Neural progenitor cell (in vitro differentiated cells): ENCODE results near the gene ZSCAN9. TPM values are rescaled to one million over a fixed set of nuclear protein-coding genes. Genes with fewer than 3 reads are reported as not detected.

Experiments
- DNase-seq: peaks from one replicate; pipeline ENCODE4 v3.0.0-alpha.2; 2016; ENCODE audit warnings: low spot score
- H2AFZ ChIP-seq: fragments of 200-600 bp; sonication (generic); replicated peaks from 2 replicates; pipeline ENCODE4 v1.6.1; 2016; ENCODE audit warnings: antibody characterized with exemption
- H3F3A ChIP-seq: fragments of 200-600 bp; sonication (generic); 2 replicates; pipeline ENCODE4 v1.6.1; 2016; ENCODE audit warnings: antibody characterized with exemption, low read depth
- H3K27ac ChIP-seq: fragments of 200-600 bp; sonication (generic); 2 replicates; pipeline ENCODE4 v1.5.1; 2016; ENCODE audit warnings: mild to moderate bottlenecking
- H3K27me3 ChIP-seq: fragments of 200-600 bp; sonication (generic); 2 replicates; pipeline ENCODE4 v1.6.1; 2016; ENCODE audit warnings: mild to moderate bottlenecking, moderate library complexity
- H3K36me3 ChIP-seq: fragments of 200-600 bp; sonication (generic); 2 replicates; pipeline ENCODE4 v1.5.1; 2016
- H3K4me1 ChIP-seq: fragments of 200-600 bp; sonication (generic); 2 replicates; pipeline ENCODE4 v1.6.1; 2016; ENCODE audit warnings: mixed run types
- H3K4me2 ChIP-seq: fragments of 200-600 bp; sonication (generic); 2 replicates; pipeline ENCODE4 v1.6.1; 2016
- H3K4me3 ChIP-seq: fragments of 200-600 bp; sonication (generic); 2 replicates; pipeline ENCODE4 v1.5.1; 2016
- H3K79me2 ChIP-seq: fragments of 200-600 bp; sonication (generic); 2 replicates; pipeline ENCODE4 v1.6.1; 2016; ENCODE audit warnings: low read depth
- H3K9ac ChIP-seq: fragments of 200-600 bp; sonication (generic); 2 replicates; pipeline ENCODE4 v1.6.1; 2016
- H3K9me3 ChIP-seq: fragments of 200-600 bp; sonication (generic); 2 replicates; pipeline ENCODE4 v1.5.1; 2016; ENCODE audit warnings: low read depth
- H4K20me1 ChIP-seq: fragments of 200-600 bp; sonication (generic); 2 replicates; pipeline ENCODE4 v1.6.1; 2016; ENCODE audit warnings: low read depth
- H3K27ac Mint-ChIP-seq: 3 replicates; pipeline ENCODE4 v1.8.0; 2021; ENCODE audit warnings: mixed read lengths
- H3K27me3 Mint-ChIP-seq: 2 replicates; pipeline ENCODE4 v1.8.0; 2022; ENCODE audit warnings: low read depth, mild to moderate bottlenecking, inconsistent platforms, moderate library complexity, mixed read lengths; ENCODE audit not compliant: insufficient read depth
- H3K36me3 Mint-ChIP-seq: 3 replicates; pipeline ENCODE4 v1.8.0; 2021; ENCODE audit warnings: mixed read lengths
- H3K4me1 Mint-ChIP-seq: 3 replicates; pipeline ENCODE4 v1.8.0; 2021; ENCODE audit warnings: mixed read lengths
- H3K4me3 Mint-ChIP-seq: 3 replicates; pipeline ENCODE4 v1.8.0; 2021; ENCODE audit warnings: mild to moderate bottlenecking, moderate library complexity, mixed read lengths
- H3K9me3 Mint-ChIP-seq: 3 replicates; pipeline ENCODE4 v1.8.0; 2020; ENCODE audit warnings: mixed read lengths
- CTCF ChIP-seq: fragments of 200-600 bp; sonication (generic); IDR thresholded peaks from 2 replicates; pipeline ENCODE4 v1.5.1; 2017; ENCODE audit warnings: antibody characterized with exemption, mild to moderate bottlenecking
- EZH2 ChIP-seq: fragments of 200-600 bp; sonication (generic); IDR thresholded peaks from 2 replicates; pipeline ENCODE4 v1.6.1; 2017; ENCODE audit warnings: antibody characterized with exemption, mild to moderate bottlenecking, moderate library complexity
- EZH2phosphoT487 ChIP-seq: fragments of 200-600 bp; sonication (generic); IDR thresholded peaks from 2 replicates; pipeline ENCODE4 v1.6.1; 2017; ENCODE audit warnings: antibody characterized with exemption
- total RNA-seq: library from RNA; depleted of rRNA; stranded (reverse); fragments of >200 nt; gene quantifications from 2 replicates; pipeline ENCODE4 v1.2.3, GENCODE V29; 2015; ENCODE audit warnings: low replicate concordance

The ZSCAN9 gene
- total RNA-seq, 1 donor from 2014 or later, result 34.6 TPM

- no peaks in the 10 kb centered on the region for H3K9me3 ChIP-seq
- H3K27ac ChIP-seq, result no peak overlapping the region
- Mint-ChIP-seq H3K4me1 (peaks cover 13% of the 10 kb centered on the region), H3K36me3 (no peaks in the 10 kb centered on the region), H3K4me3 (no peak overlapping the region), H3K27ac (no peak overlapping the region), H3K9me3 (peaks cover 15% of the 10 kb centered on the region), H3K27me3 (peaks cover 41% of the 10 kb centered on the region)
- no peak overlapping the region for H3K9ac ChIP-seq
- no peaks in the 10 kb centered on the region for H3K36me3 ChIP-seq
- TF ChIP-seq EZH2, result no peak
- TF ChIP-seq CTCF, result no peak
- TF ChIP-seq EZH2phosphoT487, result no peak
- no peak overlapping the region for H3K4me3 ChIP-seq
- H3K4me1 ChIP-seq, result no peaks in the 10 kb centered on the region
- peaks cover 98% of the 10 kb centered on the region for H3K27me3 ChIP-seq
- H4K20me1 ChIP-seq, result no peaks in the 10 kb centered on the region
- H2AFZ ChIP-seq, result no peak overlapping the region
- DNase-seq, result no peak
- H3K4me2 ChIP-seq, result no peak overlapping the region
- H3K79me2 ChIP-seq, result no peaks in the 10 kb centered on the region
- H3F3A ChIP-seq, result peaks cover 20% of the 10 kb centered on the region
Observed at GRCh38 chr6:28205879-28206278, 19.2 kb upstream of the ZSCAN9 start.

DNA sequence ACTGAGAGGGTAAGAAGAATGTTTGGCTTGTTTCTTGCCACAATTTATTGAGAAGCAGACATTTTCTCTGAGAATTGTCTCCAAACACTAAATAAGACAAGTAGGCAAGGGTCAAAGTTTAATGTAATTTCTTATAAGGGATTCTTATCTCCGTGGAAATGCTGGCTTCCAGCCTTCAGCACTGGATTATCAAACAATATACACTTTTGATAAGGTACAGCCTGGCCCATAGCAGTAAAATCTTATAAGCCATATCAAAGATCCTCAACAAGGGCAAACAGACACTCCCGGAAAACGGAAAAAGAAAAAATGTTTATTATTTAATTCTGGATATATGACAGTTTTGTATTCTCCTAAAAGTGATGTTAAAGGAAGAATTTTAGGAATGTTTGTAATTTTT is 18.5 kb upstream of the ZSCAN9 start:
- H3K4me3 Mint-ChIP-seq, result no peak overlapping the region
- no peak overlapping the region for H3K27ac Mint-ChIP-seq
- peaks cover 1% of the 10 kb centered on the region for H3K4me1 ChIP-seq
- peaks cover 98% of the 10 kb centered on the region for H3K27me3 ChIP-seq
- DNase-seq, result no peak
- H3K36me3 ChIP-seq, result no peaks in the 10 kb centered on the region
- H3K9me3 ChIP-seq, result no peaks in the 10 kb centered on the region
- peaks cover 48% of the 10 kb centered on the region for H3K27me3 Mint-ChIP-seq
- H3K9ac ChIP-seq, result no peak overlapping the region
- no peak for TF ChIP-seq CTCF
- TF ChIP-seq EZH2phosphoT487, result no peak
- TF ChIP-seq EZH2, result no peak
- no peak overlapping the region for H2AFZ ChIP-seq
- H3K9me3 Mint-ChIP-seq, result peaks cover 15% of the 10 kb centered on the region
- H3K36me3 Mint-ChIP-seq, result no peaks in the 10 kb centered on the region
- peak overlapping the region; percentile 70 for H3K4me2 ChIP-seq
- H3K4me1 Mint-ChIP-seq, result peaks cover 13% of the 10 kb centered on the region
- H3K27ac ChIP-seq, result no peak overlapping the region
- H3K4me3 ChIP-seq, result no peak overlapping the region
- H4K20me1 ChIP-seq, result no peaks in the 10 kb centered on the region
- H3F3A ChIP-seq, result peaks cover 23% of the 10 kb centered on the region
- H3K79me2 ChIP-seq, result no peaks in the 10 kb centered on the region

- Mint-ChIP-seq H3K9me3 (peaks cover 15% of the 10 kb centered on the region), H3K4me3 (peak overlapping the region; percentile 92), H3K36me3 (no peaks in the 10 kb centered on the region), H3K27me3 (peaks cover 52% of the 10 kb centered on the region), H3K27ac (no peak overlapping the region), H3K4me1 (peaks cover 16% of the 10 kb centered on the region)
- H3K27ac ChIP-seq, result no peak overlapping the region
- no peak for TF ChIP-seq EZH2phosphoT487
- no peaks in the 10 kb centered on the region for H3K9me3 ChIP-seq
- peaks cover 28% of the 10 kb centered on the region for H3F3A ChIP-seq
- H3K4me2 ChIP-seq, result peak overlapping the region; percentile 70
- H2AFZ ChIP-seq, result peak overlapping the region; percentile 74
- H3K79me2 ChIP-seq, result no peaks in the 10 kb centered on the region
- no peaks in the 10 kb centered on the region for H3K36me3 ChIP-seq
- no peak overlapping the region for H3K9ac ChIP-seq
- H4K20me1 ChIP-seq, result no peaks in the 10 kb centered on the region
- peak overlapping the region; percentile 40 for H3K4me3 ChIP-seq
- DNase-seq, result peak; percentile 54
- H3K4me1 ChIP-seq, result peaks cover 6% of the 10 kb centered on the region
- H3K27me3 ChIP-seq, result peaks cover 98% of the 10 kb centered on the region
Observed at GRCh38 chr6:28206928-28207509, 18.1 kb upstream of the ZSCAN9 start.

GRCh38 chr6:28207510-28208110 is 17.5 kb upstream of the ZSCAN9 start:
- TF ChIP-seq CTCF, result no peak
- TF ChIP-seq EZH2phosphoT487, result no peak
- no peak for TF ChIP-seq EZH2
- DNase-seq, result peak; percentile 79
- H3K36me3 Mint-ChIP-seq, result no peaks in the 10 kb centered on the region
- Histone ChIP-seq H3K36me3 (no peaks in the 10 kb centered on the region), H3K9ac (no peak overlapping the region), H4K20me1 (no peaks in the 10 kb centered on the region), H3K4me3 (peak overlapping the region; percentile 40), H3K79me2 (no peaks in the 10 kb centered on the region), H3K4me1 (peaks cover 10% of the 10 kb centered on the region), H3K27ac (no peak overlapping the region), H3K27me3 (peaks cover 98% of the 10 kb centered on the region), H3K9me3 (no peaks in the 10 kb centered on the region), H2AFZ (peak overlapping the region; percentile 74), H3K4me2 (peak overlapping the region; percentile 70), H3F3A (peaks cover 34% of the 10 kb centered on the region)
- H3K4me1 Mint-ChIP-seq, result peaks cover 21% of the 10 kb centered on the region
- peak overlapping the region; percentile 92 for H3K4me3 Mint-ChIP-seq
- no peak overlapping the region for H3K27ac Mint-ChIP-seq
- peaks cover 55% of the 10 kb centered on the region for H3K27me3 Mint-ChIP-seq
- peaks cover 15% of the 10 kb centered on the region for H3K9me3 Mint-ChIP-seq
